Stomach (tissue), 9 donors: ENCODE measurements around the gene WNT11. TPM values are rescaled to one million over a fixed set of nuclear protein-coding genes. Genes with fewer than 3 reads are reported as not detected.
A peak's percentile ranks its signal among the peaks of the same experiment; 100 is the strongest.

Experiments used
- DNase-seq, 2 donors: peaks; one replicate each; pipeline versions ENCODE4 v3.0.0 to v3.0.0-alpha.2; 2013 to 2019
- H3K27ac ChIP-seq, 5 donors: fragments of 200-600 bp in 4 of 5; sonication (generic) in 4 of 5; one replicate each; pipeline ENCODE4 v1.5.1; 2013 to 2019; ENCODE audit warnings: mild to moderate bottlenecking in 1 of 5, moderate library complexity in 1 of 5
- H3K27me3 ChIP-seq, 3 donors: fragments of 200-600 bp; sonication (generic); one replicate each; pipeline ENCODE4 v1.5.1; 2017 to 2019; ENCODE audit warnings: mixed run types in 1 of 3
- H3K36me3 ChIP-seq, 4 donors: fragments of 200-600 bp; sonication (generic); 1 replicate in 3 of 4; 2 replicates in 1 of 4; pipeline ENCODE4 v1.5.1; 2016 to 2019
- H3K4me1 ChIP-seq, 4 donors: fragments of 200-600 bp; sonication (generic); one replicate each; pipeline ENCODE4 v1.5.1; 2016 to 2019
- H3K4me3 ChIP-seq, 4 donors: fragments of 200-600 bp; sonication (generic) in 3 of 4; one replicate each; pipeline ENCODE4 v1.5.1; 2016 to 2019; ENCODE audit warnings: mild to moderate bottlenecking in 1 of 4
- H3K9me3 ChIP-seq, 4 donors: fragments of 200-600 bp; sonication (generic); one replicate each; pipeline ENCODE4 v1.5.1; 2016 to 2019
- EP300 ChIP-seq: sonication (generic); formaldehyde crosslinking; IDR thresholded peaks from one replicate; pipeline ENCODE4 v1.6.1; 2017; ENCODE audit warnings: antibody characterized with exemption
- POLR2A ChIP-seq, 4 donors: fragments of 450-650 bp; IDR thresholded peaks; one replicate each; pipeline ENCODE4 v1.6.1; 2016; ENCODE audit warnings: antibody characterized with exemption in 4 of 4, control low read depth in 2 of 4, mild to moderate bottlenecking in 1 of 4, moderate library complexity in 1 of 4
- POLR2AphosphoS5 ChIP-seq, 3 donors: sonication (generic); formaldehyde crosslinking; IDR thresholded peaks; one replicate each; pipeline ENCODE4 v1.6.1; 2016; ENCODE audit warnings: antibody characterized with exemption in 3 of 3
- WGBS, 5 donors: extraction: QIAGEN DNeasy Blood & Tissue Kit in 3 of 5; methylation state at CpG; one replicate each; pipeline versions ENCODE4 v1.1.5 to v1.1.7; 2013 to 2018; 5-methylcytosine and 5-hydroxymethylcytosine counted together
- intact Hi-C: fragments of 100-400 bp; cut with DNase I; formaldehyde crosslinking; loops from one replicate; pipeline ENCODE4 v1.15.1; 2023; ENCODE audit warnings: low total_unique reads
- polyA plus RNA-seq, 3 donors: library from polyadenylated mRNA; stranded (reverse); fragments of 200-250 nt; gene quantifications; one replicate each; pipeline ENCODE4 v1.2.3, GENCODE V29; 2013
- total RNA-seq, 5 donors: library from RNA; depleted of rRNA; stranded (reverse); fragments of >200 nt; gene quantifications; one replicate each; pipeline versions ENCODE4 v1.1.0 to v1.2.3, GENCODE V29; 2014 to 2016
- TF ChIP-seq, protein P1 (sequence below), 7 experiments: fragments of 450-650 bp in 4 of 7; fragments of 200-600 bp in 3 of 7; sonication (generic) in 3 of 7; IDR thresholded peaks; one replicate each; pipeline ENCODE4 v1.5.1; 2016 to 2019; ENCODE audit warnings: antibody characterized with exemption in 7 of 7, control low read depth in 2 of 7, mild to moderate bottlenecking in 1 of 7
- donor health status: healthy with polysubstance abuse.
- donor health status: Bipolar disorder and iron deficiency.
- donor health status: healthy.

The WNT11 gene
- total and polyA plus RNA-seq, 8 donors, result 0.12 to 96.7 (median 1.3) TPM; not detected in 2

DNA sequence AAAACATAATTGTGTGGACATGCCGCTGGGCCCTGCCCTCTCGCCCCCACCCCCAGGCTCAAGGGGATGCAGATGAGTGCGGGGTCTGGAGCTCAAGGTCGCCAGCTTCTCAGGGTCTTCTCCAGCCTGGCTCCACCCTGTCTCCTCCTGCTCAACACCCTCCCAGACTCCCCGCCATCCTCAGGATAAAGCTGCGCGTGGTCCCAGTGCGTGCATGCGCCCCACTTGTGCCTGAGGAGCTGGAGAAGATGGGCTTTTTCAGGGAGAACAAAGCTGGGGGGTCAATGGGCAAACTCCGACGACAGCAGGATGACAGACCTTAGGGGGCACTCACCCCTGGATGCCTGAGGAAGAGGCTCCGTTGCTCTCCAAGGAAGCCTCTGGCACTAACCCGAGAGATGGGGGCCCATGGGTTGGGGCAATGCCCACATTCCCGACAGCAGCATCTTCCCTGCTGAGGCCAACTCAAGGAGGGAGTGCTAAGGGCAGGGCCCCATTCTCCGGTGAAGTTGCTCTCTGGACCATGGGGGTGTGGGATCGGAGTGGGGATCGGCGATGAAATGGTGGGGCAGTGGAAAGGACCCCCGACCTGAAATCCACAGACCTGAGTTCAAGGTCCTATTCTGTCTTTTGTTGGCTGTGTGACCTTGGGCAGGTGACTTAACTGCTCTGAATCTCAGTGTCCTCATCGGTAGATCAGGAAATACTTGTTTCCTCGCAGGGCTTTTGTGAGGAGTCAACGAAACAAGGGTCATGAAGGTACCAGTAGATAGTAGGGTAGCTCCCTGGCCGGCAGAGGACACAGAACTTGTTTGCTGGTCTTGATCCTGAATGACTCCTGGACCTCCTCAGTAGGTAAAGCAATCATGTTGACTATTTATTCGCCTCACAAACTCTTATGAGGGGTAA lies 47.7 kb downstream of the WNT11 start:
- H3K4me1 ChIP-seq, result peaks cover 0 to 11% (median 8%) of the 10 kb centered on the region in 4 donors
- TF ChIP-seq POLR2A (IDR thresholded peaks at IDR 0.05), result no peak
- TF ChIP-seq POLR2AphosphoS5 (IDR thresholded peaks at IDR 0.05), result no peak
- TF ChIP-seq, protein P1, sequence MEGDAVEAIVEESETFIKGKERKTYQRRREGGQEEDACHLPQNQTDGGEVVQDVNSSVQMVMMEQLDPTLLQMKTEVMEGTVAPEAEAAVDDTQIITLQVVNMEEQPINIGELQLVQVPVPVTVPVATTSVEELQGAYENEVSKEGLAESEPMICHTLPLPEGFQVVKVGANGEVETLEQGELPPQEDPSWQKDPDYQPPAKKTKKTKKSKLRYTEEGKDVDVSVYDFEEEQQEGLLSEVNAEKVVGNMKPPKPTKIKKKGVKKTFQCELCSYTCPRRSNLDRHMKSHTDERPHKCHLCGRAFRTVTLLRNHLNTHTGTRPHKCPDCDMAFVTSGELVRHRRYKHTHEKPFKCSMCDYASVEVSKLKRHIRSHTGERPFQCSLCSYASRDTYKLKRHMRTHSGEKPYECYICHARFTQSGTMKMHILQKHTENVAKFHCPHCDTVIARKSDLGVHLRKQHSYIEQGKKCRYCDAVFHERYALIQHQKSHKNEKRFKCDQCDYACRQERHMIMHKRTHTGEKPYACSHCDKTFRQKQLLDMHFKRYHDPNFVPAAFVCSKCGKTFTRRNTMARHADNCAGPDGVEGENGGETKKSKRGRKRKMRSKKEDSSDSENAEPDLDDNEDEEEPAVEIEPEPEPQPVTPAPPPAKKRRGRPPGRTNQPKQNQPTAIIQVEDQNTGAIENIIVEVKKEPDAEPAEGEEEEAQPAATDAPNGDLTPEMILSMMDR (IDR thresholded peaks at IDR 0.05), result no peak
- no peak for TF ChIP-seq EP300
- intact Hi-C loops, result no loop called here
- no peak overlapping the region for H3K27ac ChIP-seq
- no peak for DNase-seq
- no peak overlapping the region for H3K4me3 ChIP-seq
- H3K36me3 ChIP-seq, result no peaks in the 10 kb centered on the region
- 79 to 87% (median 86%) methylated on average over 21 to 24 of the region's 24 CpGs for whole genome bisulfite sequencing, 5 donors
- no peaks in the 10 kb centered on the region for H3K9me3 ChIP-seq
- peaks cover 0 to 26% (median 0%) of the 10 kb centered on the region in 3 donors for H3K27me3 ChIP-seq

DNA sequence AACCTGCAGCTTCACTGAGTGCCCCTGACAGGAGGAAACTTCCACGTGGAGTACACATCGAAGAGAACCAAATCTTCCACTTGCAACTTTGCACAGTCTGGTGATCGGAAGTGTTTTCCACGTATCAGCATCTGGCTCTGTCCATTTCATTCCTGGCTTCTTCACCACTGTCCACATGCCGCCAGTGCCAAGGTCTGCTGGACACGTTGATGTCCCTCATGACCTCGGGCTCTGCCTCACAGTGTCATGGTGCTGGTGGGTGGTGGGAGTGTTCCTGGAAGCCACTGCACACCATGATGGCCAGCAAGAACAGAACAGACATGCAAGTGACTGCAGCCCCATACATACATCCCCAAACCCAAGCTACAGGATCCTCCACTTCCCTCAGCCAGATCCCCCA lies 48.4 kb downstream of the WNT11 start:
- Histone ChIP-seq H3K27ac (no peak overlapping the region), H3K27me3 (peaks cover 0 to 22% (median 4%) of the 10 kb centered on the region in 3 donors), H3K4me1 (peaks cover 0 to 13% (median 11%) of the 10 kb centered on the region in 4 donors), H3K36me3 (no peaks in the 10 kb centered on the region), H3K9me3 (no peaks in the 10 kb centered on the region), H3K4me3 (no peak overlapping the region)
- WGBS, 5 donors, result 78 to 87% (median 84%) methylated on average over 7 of the region's 7 CpGs
- TF ChIP-seq POLR2AphosphoS5 (IDR thresholded peaks at IDR 0.05), result no peak
- no peak for TF ChIP-seq EP300
- TF ChIP-seq, protein P1 (IDR thresholded peaks at IDR 0.05), result no peak
- DNase-seq, result no peak
- intact Hi-C loops, result no loop called here

DNA sequence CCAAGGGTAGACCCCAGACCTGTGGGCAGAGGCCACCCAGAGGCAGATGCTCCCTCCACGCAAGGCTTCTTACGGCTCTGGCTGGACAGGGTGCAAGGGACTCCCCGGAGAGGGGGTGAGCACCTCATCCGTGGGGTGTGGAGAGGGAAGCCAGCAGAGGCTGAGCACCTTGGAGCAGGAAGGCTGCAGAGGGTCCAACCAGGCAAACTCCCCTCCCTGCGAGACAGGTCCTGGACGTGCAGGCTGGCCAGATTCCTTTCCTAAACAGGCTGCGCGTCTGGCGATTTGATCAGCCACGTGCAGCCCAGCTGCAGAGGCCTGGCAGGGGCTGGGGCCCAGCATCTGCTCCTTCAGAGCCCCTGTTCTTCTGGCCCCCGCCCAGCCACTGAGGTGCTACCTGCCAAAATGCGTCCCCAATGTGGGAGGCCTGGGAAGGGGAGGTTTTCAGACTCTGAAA lies 49.3 kb downstream of the WNT11 start:
- intact Hi-C loops, result no loop called here

DNA sequence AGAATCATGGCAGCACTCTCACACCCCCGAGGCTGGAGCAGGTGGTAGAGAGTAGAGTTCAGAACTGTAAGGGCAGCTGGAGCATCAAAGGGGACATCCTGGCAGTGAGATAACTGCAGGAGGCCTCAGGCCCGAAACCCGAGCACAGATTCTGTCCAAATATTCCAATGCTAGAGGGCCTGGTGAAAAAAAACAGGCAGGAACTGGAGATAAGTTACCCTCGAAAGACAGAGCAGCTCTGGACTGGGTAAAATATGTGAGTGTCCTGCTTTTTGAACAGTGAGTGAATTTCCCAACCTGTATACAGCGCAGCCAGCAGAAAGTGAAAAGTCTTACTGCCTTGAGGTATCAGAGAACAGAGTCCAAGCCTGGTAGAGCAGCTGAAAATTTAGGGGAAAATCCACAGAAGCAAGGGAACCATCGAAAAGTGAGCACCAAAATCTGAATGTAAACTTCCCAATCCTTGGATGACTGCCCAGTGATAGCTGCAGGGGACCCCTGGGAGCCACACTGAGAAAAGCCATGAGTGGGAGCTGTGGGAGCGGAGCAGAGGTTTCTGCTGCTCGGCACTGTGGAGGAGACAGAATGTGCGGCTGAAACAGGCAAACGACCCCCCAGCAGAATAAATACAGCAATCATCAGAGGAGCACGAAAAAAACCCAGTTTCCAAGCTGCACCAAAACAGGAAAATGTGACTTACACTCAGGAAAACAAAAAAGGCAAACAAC lies 50.6 kb downstream of the WNT11 start:
- Histone ChIP-seq H3K27ac (no peak overlapping the region), H3K4me3 (no peak overlapping the region), H3K4me1 (peaks cover 7 to 16% (median 12%) of the 10 kb centered on the region in 4 donors), H3K27me3 (peaks cover 0 to 5% (median 4%) of the 10 kb centered on the region in 3 donors), H3K9me3 (no peaks in the 10 kb centered on the region), H3K36me3 (no peaks in the 10 kb centered on the region)
- WGBS, 5 donors, result 73 to 83% (median 75%) methylated on average over 11 of the region's 11 CpGs
- no peak for TF ChIP-seq POLR2A (IDR thresholded peaks at IDR 0.05)
- no peak for TF ChIP-seq EP300
- TF ChIP-seq, protein P1 (IDR thresholded peaks at IDR 0.05), result no peak
- TF ChIP-seq POLR2AphosphoS5 (IDR thresholded peaks at IDR 0.05), result no peak
- DNase-seq, result no peak
- intact Hi-C loops, result no loop called here

More for the DNA sequence above, 49.3 kb downstream of the WNT11 start:
- Histone ChIP-seq H3K9me3 (no peaks in the 10 kb centered on the region), H3K27me3 (peaks cover 0 to 17% (median 4%) of the 10 kb centered on the region in 3 donors), H3K4me1 (peaks cover 5 to 21% (median 19%) of the 10 kb centered on the region in 4 donors), H3K36me3 (no peaks in the 10 kb centered on the region), H3K4me3 (no peak overlapping the region), H3K27ac (no peak overlapping the region)
- peak in 1 of 2 donors; percentile 35 for DNase-seq
- TF ChIP-seq EP300 (no peak), POLR2AphosphoS5 (IDR thresholded peaks at IDR 0.05) (no peak), POLR2A (IDR thresholded peaks at IDR 0.05) (no peak)
- TF ChIP-seq, protein P1 (IDR thresholded peaks at IDR 0.05), result no peak
- 81 to 94% (median 85%) methylated on average over 6 to 12 of the region's 12 CpGs for WGBS, 5 donors
